ENCODE data around the gene MTHFD1L. TPM values are rescaled to one million over a fixed set of nuclear protein-coding genes. Genes with fewer than 3 reads are reported as not detected.

Gene MTHFD1L
- total and polyA plus RNA-seq, 2 of the 8 experiments (the other 6 are each of a cell fraction or from before 2014, with no cell fraction given) = 29.2 to 105 TPM

GRCh38 chr6:150831577-150831976 is 33.9 kb upstream of the MTHFD1L start:
- Histone ChIP-seq H4K20me1 (replicated peaks in 1 of 2; ENCODE audit: control insufficient read depth in 1 of 2, insufficient read depth in 2 of 2, low read length in 2 of 2) (no peaks in the 10 kb centered on the region), H3K56ac (replicated peaks; ENCODE audit: insufficient read length, low read depth, low read length) (no peak overlapping the region), H3K27ac (ENCODE audit: low read depth, low read length) (no peak overlapping the region), H2BK20ac (ENCODE audit: low read length) (no peak overlapping the region), H4K91ac (replicated peaks; ENCODE audit: insufficient read length, low read length) (no peak overlapping the region), H3K79me1 (ENCODE audit: low read depth, low read length) (no peaks in the 10 kb centered on the region), H3K4ac (replicated peaks; ENCODE audit: insufficient read length, low read depth, low read length) (no peak overlapping the region), H3K14ac (ENCODE audit: insufficient read length) (no peak overlapping the region), H3K23me2 (ENCODE audit: low read depth, low read length) (no peaks in the 10 kb centered on the region), H3K4me1 (replicated peaks in 1 of 4; ENCODE audit: control insufficient read depth in 3 of 4, insufficient read depth in 4 of 4, low read length in 3 of 4) (no peaks in the 10 kb centered on the region), H3K79me2 (ENCODE audit: control insufficient read depth in 1 of 2, insufficient read depth in 2 of 2, low read length in 2 of 2) (no peaks in the 10 kb centered on the region), H3K9me3 (ENCODE audit: insufficient read depth in 2 of 2, low read depth in 1 of 2, low read length in 1 of 2) (no peaks in the 10 kb centered on the region), H2BK5ac (ENCODE audit: low read depth, low read length) (no peak overlapping the region), H3K4me3 (ENCODE audit: extremely low read depth in 1 of 4, insufficient read depth in 2 of 4, low read depth in 3 of 4, low read length in 4 of 4) (no peak overlapping the region), H2AK5ac (ENCODE audit: low read depth, low read length) (no peak overlapping the region), H3K18ac (ENCODE audit: extremely low read depth, low read length) (no peak overlapping the region), H3K9ac (replicated peaks in 1 of 4; ENCODE audit: extremely low read depth in 1 of 4, low read depth in 3 of 4, low read length in 3 of 4) (no peak overlapping the region), H2BK15ac (ENCODE audit: low read length) (no peak overlapping the region), H4K8ac (ENCODE audit: extremely low read depth, insufficient read depth, low read length) (no peak overlapping the region), H3K23ac (ENCODE audit: insufficient read length) (no peak overlapping the region), H2AFZ (ENCODE audit: low read length) (no peak overlapping the region), H3K4me2 (ENCODE audit: insufficient read depth in 1 of 2, low read depth in 2 of 2, low read length in 2 of 2) (no peak overlapping the region), H2BK120ac (replicated peaks; ENCODE audit: low read depth, low read length) (no peak overlapping the region), H3K36me3 (ENCODE audit: control insufficient read depth in 2 of 4, insufficient read depth in 4 of 4, low read length in 3 of 4) (no peaks in the 10 kb centered on the region), H3K27me3 (replicated peaks in 1 of 4; ENCODE audit: control insufficient read depth in 3 of 4, extremely low read depth in 1 of 4, insufficient read depth in 3 of 4, low read length in 3 of 4) (no peaks in the 10 kb centered on the region), H4K5ac (ENCODE audit: insufficient read length, low read depth, low read length) (no peak overlapping the region), H2BK12ac (ENCODE audit: low read depth, low read length) (no peak overlapping the region)
- WGBS, 2 experiments (ENCODE audit: extremely low coverage in 1 of 2, insufficient coverage in 1 of 2, insufficient read length in 1 of 2, insufficient replicate concordance in 2 of 2, low coverage in 1 of 2, low lambda C conversion rate in 2 of 2, missing lambda C conversion rate in 1 of 2) = 91% methylated on average over 14 of the region's 14 CpGs; no CpG with 5 or more reads in 1 of the 2 experiments
- DNase-seq (ENCODE audit: low read depth in 1 of 2, low spot score in 2 of 2) (no peak), FAIRE-seq (no peak)
- CTCF ChIA-PET (ENCODE audit: partially characterized antibody) = interaction anchor here (0.9 to 3.1 kb wide), 3 partner anchors 14 to 60 kb away, joined by 3 to 18 read pairs (median 3); no protein-coding TSS in a partner anchor
- POLR2A ChIA-PET (ENCODE audit: partially characterized antibody) = interaction anchor here (1.0 kb wide), 1 partner anchor 34 kb away, joined by 5 read pairs; the partner anchor contains the start of gene MTHFD1L
- TF ChIP-seq MAFK (IDR thresholded peaks at IDR 0.05; ENCODE audit: low read depth, low read length) = no peak
- no peak for TF ChIP-seq EZH2 (IDR thresholded peaks at IDR 0.05; ENCODE audit: low read depth, low read length, severe bottlenecking)
- no peak for TF ChIP-seq NANOG (IDR thresholded peaks at IDR 0.05; ENCODE audit: insufficient read depth, low read depth, low read length, poor library complexity, severe bottlenecking)
- TF ChIP-seq EGR1 (IDR thresholded peaks at IDR 0.05; ENCODE audit: borderline replicate concordance, low read depth, low read length) = no peak
- no peak for TF ChIP-seq TAF1 (IDR thresholded peaks at IDR 0.05; ENCODE audit: low read depth, low read length)
- no peak for TF ChIP-seq NRF1 (IDR thresholded peaks at IDR 0.05; ENCODE audit: low read depth, low read length)
- TF ChIP-seq E2F6 (IDR thresholded peaks at IDR 0.05) = no peak
- TF ChIP-seq CHD1 (IDR thresholded peaks at IDR 0.05; ENCODE audit: low read depth, low read length) = no peak

All from H1 (cell line).